ENCODE results near the gene SFSWAP. TPM values are rescaled to one million over a fixed set of nuclear protein-coding genes. Genes with fewer than 3 reads are reported as not detected.

Gene SFSWAP
- total and polyA plus RNA-seq, 2 of the 8 experiments (the other 6 are each of a cell fraction or from before 2014, with no cell fraction given) = 36.5 to 49.5 TPM

DNA sequence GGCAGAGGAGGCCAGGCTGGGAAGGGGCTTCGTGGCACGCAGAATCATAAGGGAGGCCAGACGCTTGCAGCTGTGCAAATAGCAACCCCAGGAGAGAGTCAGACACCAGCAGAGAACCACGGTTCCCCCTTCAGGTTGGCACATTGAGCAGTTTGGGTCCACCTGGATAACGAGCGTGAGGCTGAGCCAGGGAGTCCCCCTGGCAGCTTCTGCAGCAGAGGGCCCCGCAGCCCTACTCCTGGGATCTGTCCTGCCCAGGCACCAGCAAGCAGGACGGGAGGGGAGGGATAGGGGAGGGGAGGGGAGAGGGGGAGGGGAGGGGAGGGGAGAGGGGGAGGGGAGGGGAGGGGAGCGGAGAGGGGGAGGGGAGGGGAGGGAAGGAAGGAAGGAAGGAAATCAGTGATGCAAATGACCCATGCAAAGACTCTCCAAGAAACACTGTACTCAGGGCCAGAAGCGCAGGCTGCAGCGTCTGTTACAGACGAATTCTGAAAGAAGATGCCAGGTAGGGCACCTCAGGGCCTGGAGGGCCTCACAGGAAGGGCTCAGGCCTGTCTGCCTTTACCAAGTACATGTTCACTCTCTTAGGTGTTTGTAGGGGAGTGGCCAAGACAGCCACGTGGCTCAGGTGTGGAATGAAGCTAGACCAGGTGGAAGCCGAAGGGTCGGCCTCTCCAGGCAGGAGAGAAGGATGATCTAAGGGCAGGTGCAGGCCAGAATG lies 85.0 kb downstream of the SFSWAP start:
- peak in 1 of 2 experiments; percentile 65 for DNase-seq (ENCODE audit: low read depth in 1 of 2, low spot score in 2 of 2)
- Histone ChIP-seq H3K56ac (replicated peaks; ENCODE audit: insufficient read length, low read depth, low read length) (no peak overlapping the region), H4K5ac (ENCODE audit: insufficient read length, low read depth, low read length) (no peak overlapping the region), H4K8ac (ENCODE audit: extremely low read depth, insufficient read depth, low read length) (no peak overlapping the region), H3K23me2 (ENCODE audit: low read depth, low read length) (no peaks in the 10 kb centered on the region), H3K23ac (ENCODE audit: insufficient read length) (no peak overlapping the region), H3K27me3 (replicated peaks in 1 of 4; ENCODE audit: control insufficient read depth in 3 of 4, extremely low read depth in 1 of 4, insufficient read depth in 3 of 4, low read length in 3 of 4) (no peaks in the 10 kb centered on the region), H2AFZ (ENCODE audit: low read length) (no peak overlapping the region), H3K36me3 (ENCODE audit: control insufficient read depth in 2 of 4, insufficient read depth in 4 of 4, low read length in 3 of 4) (peaks cover 2 to 16% (median 13%) of the 10 kb centered on the region in 4 experiments; a peak in 7 of 8 replicates), H3K27ac (ENCODE audit: low read depth, low read length) (peak overlapping the region; percentile 31; the same call in 1 of the 2 replicates), H2AK5ac (ENCODE audit: low read depth, low read length) (no peak overlapping the region; the same call in 1 of the 2 replicates), H2BK20ac (ENCODE audit: low read length) (no peak overlapping the region), H3K4me2 (ENCODE audit: insufficient read depth in 1 of 2, low read depth in 2 of 2, low read length in 2 of 2) (peak overlapping the region; percentile 28 to 39; a peak in 3 of 4 replicates), H3K9me3 (ENCODE audit: insufficient read depth in 2 of 2, low read depth in 1 of 2, low read length in 1 of 2) (no peaks in the 10 kb centered on the region), H2BK120ac (replicated peaks; ENCODE audit: low read depth, low read length) (no peak overlapping the region), H3K4me1 (replicated peaks in 1 of 4; ENCODE audit: control insufficient read depth in 3 of 4, insufficient read depth in 4 of 4, low read length in 3 of 4) (peaks cover 0 to 17% (median 12%) of the 10 kb centered on the region in 4 experiments; a peak in 6 of 7 replicates), H3K4me3 (ENCODE audit: extremely low read depth in 1 of 4, insufficient read depth in 2 of 4, low read depth in 3 of 4, low read length in 4 of 4) (no peak overlapping the region), H3K79me2 (ENCODE audit: control insufficient read depth in 1 of 2, insufficient read depth in 2 of 2, low read length in 2 of 2) (no peaks in the 10 kb centered on the region), H3K4ac (replicated peaks; ENCODE audit: insufficient read length, low read depth, low read length) (peak overlapping the region; percentile 32), H2BK5ac (ENCODE audit: low read depth, low read length) (peak overlapping the region; percentile 79; the same call in 1 of the 2 replicates), H4K20me1 (replicated peaks in 1 of 2; ENCODE audit: control insufficient read depth in 1 of 2, insufficient read depth in 2 of 2, low read length in 2 of 2) (no peaks in the 10 kb centered on the region), H3K18ac (ENCODE audit: extremely low read depth, low read length) (peak overlapping the region; percentile 81), H3K9ac (replicated peaks in 1 of 4; ENCODE audit: extremely low read depth in 1 of 4, low read depth in 3 of 4, low read length in 3 of 4) (no peak overlapping the region), H3K14ac (ENCODE audit: insufficient read length) (no peak overlapping the region), H4K91ac (replicated peaks; ENCODE audit: insufficient read length, low read length) (peak overlapping the region; percentile 69), H2BK12ac (ENCODE audit: low read depth, low read length) (peak overlapping the region; percentile 71; the same call in 1 of the 2 replicates), H2BK15ac (ENCODE audit: low read length) (no peak overlapping the region), H3K79me1 (ENCODE audit: low read depth, low read length) (no peaks in the 10 kb centered on the region)
- 58% methylated on average over 12 of the region's 15 CpGs; no CpG with 5 or more reads in 1 of the 2 experiments for WGBS, 2 experiments (ENCODE audit: extremely low coverage in 1 of 2, insufficient coverage in 1 of 2, insufficient read length in 1 of 2, insufficient replicate concordance in 2 of 2, low coverage in 1 of 2, low lambda C conversion rate in 2 of 2, missing lambda C conversion rate in 1 of 2)
- CTCF ChIA-PET (ENCODE audit: partially characterized antibody) = interaction anchor here (0.5 to 3.0 kb wide), 11 partner anchors 8 to 1534 kb away, joined by 3 to 24 read pairs (median 4); no protein-coding TSS in a partner anchor
- FAIRE-seq = no peak
- POLR2A ChIA-PET (ENCODE audit: partially characterized antibody) = interaction anchor here (0.7 to 2.7 kb wide), 6 partner anchors 10 to 215 kb away, joined by 3 to 13 read pairs (median 3); no protein-coding TSS in a partner anchor
- no peak for TF ChIP-seq CHD1 (IDR thresholded peaks at IDR 0.05; ENCODE audit: low read depth, low read length)
- peak; percentile 23 to 42; a peak in 3 of 4 replicates for TF ChIP-seq RAD21 (IDR thresholded peaks at IDR 0.05 in 1 of 2, conservative IDR thresholded peaks at IDR 0.05 in 1 of 2; ENCODE audit: low read depth in 2 of 2, low read length in 2 of 2)
- TF ChIP-seq FOSL1 (IDR thresholded peaks at IDR 0.05; ENCODE audit: insufficient read depth, low read depth, low read length) = no peak
- TF ChIP-seq RBBP5 (IDR thresholded peaks at IDR 0.05; ENCODE audit: borderline replicate concordance, low read depth, low read length) = peak; percentile 75; the same call in 1 of the 2 replicates
- TF ChIP-seq CEBPB (IDR thresholded peaks at IDR 0.05; ENCODE audit: low read depth, low read length) = no peak
- 0 out of 2 replicates have a peak, but pooled peaks have one; percentile 28 for TF ChIP-seq TAF1 (IDR thresholded peaks at IDR 0.05; ENCODE audit: low read depth, low read length)
- TF ChIP-seq, protein P1, sequence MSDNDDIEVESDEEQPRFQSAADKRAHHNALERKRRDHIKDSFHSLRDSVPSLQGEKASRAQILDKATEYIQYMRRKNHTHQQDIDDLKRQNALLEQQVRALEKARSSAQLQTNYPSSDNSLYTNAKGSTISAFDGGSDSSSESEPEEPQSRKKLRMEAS (IDR thresholded peaks at IDR 0.05) = peak; percentile 83
- no peak for TF ChIP-seq RNF2 (IDR thresholded peaks at IDR 0.05; ENCODE audit: borderline replicate concordance, low read depth, low read length, missing control alignments, poor library complexity, severe bottlenecking)
- TF ChIP-seq SIRT6 (IDR thresholded peaks at IDR 0.05; ENCODE audit: low read length) = no peak
- TF ChIP-seq TBP (IDR thresholded peaks at IDR 0.05; ENCODE audit: low read depth, low read length) = no peak
- no peak for TF ChIP-seq BRCA1 (IDR thresholded peaks at IDR 0.05; ENCODE audit: low read depth, low read length)
